ENCODE measurements around the gene HAPLN2. TPM values are rescaled to one million over a fixed set of nuclear protein-coding genes. Genes with fewer than 3 reads are reported as not detected.
A peak's percentile ranks its signal among the peaks of the same experiment; 100 is the strongest.

The HAPLN2 gene
- not detected for total RNA-seq

GRCh38 chr1:156618853-156619581 is at the start of gene HAPLN2:
TSS of gene HAPLN2 (plus strand) at chr1:156619415. CDS start at chr1:156623491, 4,076 bp downstream.
- Mint-ChIP-seq H3K27me3 (peaks cover 73% of the 10 kb centered on the region), H3K27ac (no peak within 1 kb of the TSS), H3K4me3 (no peak within 1 kb of the TSS), H3K4me1 (peaks cover 2% of the 10 kb centered on the region), H3K9me3 (no peaks in the 10 kb centered on the region), H3K36me3 (ENCODE audit: low read depth) (no peaks in the 10 kb centered on the region)
- CTCF ChIA-PET, result interaction anchor here (0.7 to 13.8 kb wide), 4 partner anchors 9 to 53 kb away, joined by 3 to 275 read pairs (median 5); no protein-coding TSS in a partner anchor
- DNase-seq, result peak; percentile 30
- POLR2A ChIA-PET, result no interaction called here

- Mint-ChIP-seq H3K27ac (no peak overlapping the region), H3K27me3 (peaks cover 23% of the 10 kb centered on the region), H3K4me1 (peaks cover 26% of the 10 kb centered on the region), H3K4me3 (peak overlapping the region; percentile 98), H3K36me3 (ENCODE audit: low read depth) (peaks cover 11% of the 10 kb centered on the region), H3K9me3 (no peaks in the 10 kb centered on the region)
- ChIA-PET CTCF (interaction anchor here (0.8 to 4.3 kb wide), 6 partner anchors 15 to 186 kb away, joined by 3 to 22 read pairs (median 4); no protein-coding TSS in a partner anchor), POLR2A (interaction anchor here (0.8 to 2.8 kb wide), 11 partner anchors 9 to 114 kb away, joined by 3 to 13 read pairs (median 4); partner anchors contain the start of gene MEF2D)
- DNase-seq, result no peak
Observed at GRCh38 chr1:156571261-156571852, 47.9 kb upstream of the HAPLN2 start.

- CTCF ChIA-PET, result interaction anchor here (0.8 to 4.3 kb wide), 4 partner anchors 8 to 186 kb away, joined by 3 to 22 read pairs (median 4); no protein-coding TSS in a partner anchor
- POLR2A ChIA-PET, result interaction anchor here (0.8 to 2.8 kb wide), 7 partner anchors 9 to 115 kb away, joined by 3 to 13 read pairs (median 5); partner anchors contain the start of gene MEF2D
- H3K27ac Mint-ChIP-seq, result peak within 1 kb of the TSS; percentile 51
- H3K27me3 Mint-ChIP-seq, result peaks cover 25% of the 10 kb centered on the region
- peak; percentile 84 for DNase-seq
- peaks cover 11% of the 10 kb centered on the region for H3K36me3 Mint-ChIP-seq (ENCODE audit: low read depth)
- peak within 1 kb of the TSS; percentile 98 for H3K4me3 Mint-ChIP-seq
- H3K9me3 Mint-ChIP-seq, result no peaks in the 10 kb centered on the region
- peaks cover 26% of the 10 kb centered on the region for H3K4me1 Mint-ChIP-seq
Observed at GRCh38 chr1:156571919-156572662, 47.1 kb upstream of the HAPLN2 start, which contains the start of gene IQGAP3. TSS of gene IQGAP3 (minus strand) at chr1:156572565. CDS start at chr1:156572529, 36 bp downstream.

- Mint-ChIP-seq H3K36me3 (ENCODE audit: low read depth) (peaks cover 11% of the 10 kb centered on the region), H3K27me3 (peaks cover 25% of the 10 kb centered on the region), H3K27ac (peak overlapping the region; percentile 51), H3K4me3 (peak overlapping the region; percentile 98), H3K4me1 (peaks cover 26% of the 10 kb centered on the region), H3K9me3 (no peaks in the 10 kb centered on the region)
- DNase-seq, result no peak
- ChIA-PET POLR2A (interaction anchor here (1.9 to 2.8 kb wide), 2 partner anchors 72 to 115 kb away, joined by 4 to 13 read pairs; partner anchors contain the start of gene MEF2D), CTCF (interaction anchor here (1.1 to 4.3 kb wide), 3 partner anchors 8 to 187 kb away, joined by 3 to 22 read pairs (median 5); no protein-coding TSS in a partner anchor)
Observed at GRCh38 chr1:156572663-156573018, 46.6 kb upstream of the HAPLN2 start.

- Mint-ChIP-seq H3K4me1 (peaks cover 26% of the 10 kb centered on the region), H3K27me3 (peaks cover 25% of the 10 kb centered on the region), H3K4me3 (no peak overlapping the region), H3K36me3 (ENCODE audit: low read depth) (peaks cover 9% of the 10 kb centered on the region), H3K27ac (no peak overlapping the region), H3K9me3 (no peaks in the 10 kb centered on the region)
- POLR2A ChIA-PET, result no interaction called here
- no peak for DNase-seq
- CTCF ChIA-PET, result interaction anchor here (1.0 to 4.3 kb wide), 2 partner anchors 53 to 93 kb away, joined by 3 to 22 read pairs; no protein-coding TSS in a partner anchor
Observed at GRCh38 chr1:156574039-156574633, 45.1 kb upstream of the HAPLN2 start.

GRCh38 chr1:156577550-156577949 is 41.7 kb upstream of the HAPLN2 start:
- CTCF ChIA-PET, result interaction anchor here (0.9 kb wide), 1 partner anchor 14 kb away, joined by 3 read pairs; the partner anchor contains the start of gene NAXE
- Mint-ChIP-seq H3K27ac (no peak overlapping the region), H3K36me3 (ENCODE audit: low read depth) (no peaks in the 10 kb centered on the region), H3K27me3 (peaks cover 24% of the 10 kb centered on the region), H3K9me3 (no peaks in the 10 kb centered on the region), H3K4me1 (peaks cover 6% of the 10 kb centered on the region), H3K4me3 (no peak overlapping the region)
- DNase-seq, result no peak
- POLR2A ChIA-PET, result interaction anchor here (0.9 kb wide), 1 partner anchor 23 kb away, joined by 3 read pairs; no protein-coding TSS in a partner anchor

- H3K27me3 Mint-ChIP-seq, result peaks cover 20% of the 10 kb centered on the region
- no peak overlapping the region for H3K4me3 Mint-ChIP-seq
- POLR2A ChIA-PET, result interaction anchor here (0.9 kb wide), 1 partner anchor 23 kb away, joined by 3 read pairs; no protein-coding TSS in a partner anchor
- no peak for DNase-seq
- no peaks in the 10 kb centered on the region for H3K9me3 Mint-ChIP-seq
- CTCF ChIA-PET, result no interaction called here
- no peak overlapping the region for H3K27ac Mint-ChIP-seq
- peaks cover under 1% of the 10 kb centered on the region for H3K4me1 Mint-ChIP-seq
- no peaks in the 10 kb centered on the region for H3K36me3 Mint-ChIP-seq (ENCODE audit: low read depth)
Observed at GRCh38 chr1:156578055-156578454, 41.2 kb upstream of the HAPLN2 start.

- Mint-ChIP-seq H3K36me3 (ENCODE audit: low read depth) (no peaks in the 10 kb centered on the region), H3K27me3 (peaks cover 10% of the 10 kb centered on the region), H3K4me1 (peaks cover 2% of the 10 kb centered on the region), H3K4me3 (no peak within 1 kb of the TSS), H3K27ac (no peak within 1 kb of the TSS), H3K9me3 (no peaks in the 10 kb centered on the region)
- no peak for DNase-seq
- ChIA-PET POLR2A (no interaction called here), CTCF (interaction anchor here (1.2 to 2.0 kb wide), 2 partner anchors 26 to 99 kb away, joined by 4 read pairs; no protein-coding TSS in a partner anchor)
Observed at GRCh38 chr1:156579472-156579871, 39.7 kb upstream of the HAPLN2 start, which contains the start of gene TTC24. TSS of gene TTC24 (plus strand) at chr1:156579723. CDS start at chr1:156581365, 1,642 bp downstream.

GRCh38 chr1:156581661-156582387 is 37.4 kb upstream of the HAPLN2 start:
- Mint-ChIP-seq H3K9me3 (no peaks in the 10 kb centered on the region), H3K27ac (no peak overlapping the region), H3K27me3 (peaks cover 2% of the 10 kb centered on the region), H3K36me3 (ENCODE audit: low read depth) (no peaks in the 10 kb centered on the region), H3K4me3 (no peak overlapping the region), H3K4me1 (peaks cover 6% of the 10 kb centered on the region)
- no peak for DNase-seq
- POLR2A ChIA-PET, result interaction anchor here (0.8 to 1.5 kb wide), 5 partner anchors 9 to 81 kb away, joined by 3 to 4 read pairs (median 4); partner anchors contain the start of genes GPATCH4, MEF2D and NAXE
- CTCF ChIA-PET, result interaction anchor here (0.7 to 2.6 kb wide), 9 partner anchors 10 to 196 kb away, joined by 3 to 16 read pairs (median 4); partner anchors contain the start of genes GPATCH4 and NAXE

- Mint-ChIP-seq H3K9me3 (no peaks in the 10 kb centered on the region), H3K27ac (no peak overlapping the region), H3K4me3 (no peak overlapping the region), H3K27me3 (peaks cover 2% of the 10 kb centered on the region), H3K4me1 (peaks cover 9% of the 10 kb centered on the region), H3K36me3 (ENCODE audit: low read depth) (no peaks in the 10 kb centered on the region)
- CTCF ChIA-PET, result interaction anchor here (0.7 to 2.6 kb wide), 6 partner anchors 10 to 197 kb away, joined by 3 to 16 read pairs (median 4); partner anchors contain the start of gene NAXE
- no peak for DNase-seq
- POLR2A ChIA-PET, result interaction anchor here (0.8 to 1.5 kb wide), 3 partner anchors 9 to 81 kb away, joined by 3 to 4 read pairs (median 4); partner anchors contain the start of genes MEF2D and NAXE
Observed at GRCh38 chr1:156582388-156583017, 36.7 kb upstream of the HAPLN2 start.
